NOMO-1 (cell line): ENCODE results near the gene GABRR3.

Experiments
- DNase-seq, 2 experiments: peaks; one replicate each; lab custom pipeline; 2025; ENCODE audit not compliant: unreplicated experiment in 2 of 2; lab: John Stamatoyannopoulos, UW

The GABRR3 gene

DNA sequence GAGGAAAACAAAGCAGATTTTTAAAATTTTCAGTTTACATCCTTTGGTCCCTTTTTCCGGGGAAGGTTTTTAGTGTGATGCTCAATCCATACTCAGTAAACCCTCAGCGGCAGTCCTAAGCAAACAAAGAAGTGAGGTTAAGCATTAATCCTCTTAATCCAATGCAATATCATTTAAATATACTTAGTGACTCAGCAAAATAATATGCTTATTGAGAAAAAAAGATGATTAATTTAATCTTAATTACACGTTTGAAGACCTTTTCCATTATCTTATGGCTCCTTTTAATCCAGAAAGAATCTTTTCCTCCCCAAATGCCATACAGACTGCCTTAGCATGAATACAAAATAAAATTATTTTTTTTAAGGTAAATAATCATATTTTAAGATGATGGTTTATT lies at the start of gene GABRR3:
Gene GABRR3 (minus strand): TSS at position 108 of the 400 bp plus-strand sequence. CDS start 328 bp downstream, outside the sequence.
- DNase-seq, result no peak

DNA sequence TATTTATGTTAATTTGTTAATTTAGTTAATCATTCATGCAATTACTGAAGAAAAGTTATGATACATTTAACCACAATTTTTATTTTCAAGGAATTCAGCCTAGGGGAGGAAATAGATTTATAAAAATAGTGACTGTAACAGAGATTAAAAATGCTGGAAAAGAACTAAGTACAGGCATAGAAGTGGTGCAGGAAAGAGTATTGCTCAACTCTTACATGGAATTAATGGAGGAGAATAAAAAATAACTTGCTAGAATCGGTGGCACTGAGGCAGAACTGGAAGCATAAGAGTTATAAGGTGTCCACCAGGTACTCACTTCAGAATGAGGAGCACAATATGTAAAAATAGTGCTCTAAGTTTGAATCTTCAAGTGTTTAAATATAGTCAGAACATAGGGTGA lies 38.4 kb upstream of the GABRR3 start:
- DNase-seq, result no peak

DNA sequence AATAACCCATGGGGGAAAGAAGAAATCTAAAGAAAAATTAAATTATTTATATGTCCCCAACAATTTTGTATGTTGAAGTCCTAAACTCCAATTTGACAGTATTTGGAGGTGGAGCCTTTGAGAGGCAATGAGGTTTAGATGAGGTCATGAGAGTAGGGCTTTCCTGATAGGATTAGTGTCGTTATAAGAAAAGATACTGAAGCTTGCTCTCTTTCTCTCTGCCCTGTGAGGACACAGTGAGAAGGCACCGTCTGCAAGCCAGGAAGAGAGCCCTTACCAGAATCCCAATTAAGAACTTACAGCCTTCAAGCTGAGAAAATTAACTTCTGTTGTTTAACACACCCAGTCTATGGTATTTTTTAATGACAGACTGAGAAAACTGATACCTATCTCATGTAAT lies 35.7 kb upstream of the GABRR3 start:
- no peak for DNase-seq

DNA sequence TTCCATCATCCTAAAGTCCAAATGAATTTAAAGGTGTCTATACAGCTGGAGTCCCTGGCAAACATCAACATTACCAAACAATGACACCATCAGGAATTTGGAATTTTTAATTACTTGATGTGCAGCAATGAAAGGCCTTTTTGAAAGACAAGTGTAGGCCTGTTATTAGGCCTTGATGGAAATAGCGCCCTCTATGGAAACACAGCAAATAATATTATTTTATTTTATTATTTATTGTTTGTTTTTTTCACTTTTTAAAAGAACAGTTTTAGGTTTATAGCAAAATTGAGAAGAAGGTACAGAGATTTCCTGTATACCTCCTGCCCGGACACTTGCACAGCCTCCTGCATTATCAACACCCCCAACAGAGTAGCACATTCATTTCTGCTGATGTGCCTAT lies 33.7 kb upstream of the GABRR3 start:
- DNase-seq, result no peak

DNA sequence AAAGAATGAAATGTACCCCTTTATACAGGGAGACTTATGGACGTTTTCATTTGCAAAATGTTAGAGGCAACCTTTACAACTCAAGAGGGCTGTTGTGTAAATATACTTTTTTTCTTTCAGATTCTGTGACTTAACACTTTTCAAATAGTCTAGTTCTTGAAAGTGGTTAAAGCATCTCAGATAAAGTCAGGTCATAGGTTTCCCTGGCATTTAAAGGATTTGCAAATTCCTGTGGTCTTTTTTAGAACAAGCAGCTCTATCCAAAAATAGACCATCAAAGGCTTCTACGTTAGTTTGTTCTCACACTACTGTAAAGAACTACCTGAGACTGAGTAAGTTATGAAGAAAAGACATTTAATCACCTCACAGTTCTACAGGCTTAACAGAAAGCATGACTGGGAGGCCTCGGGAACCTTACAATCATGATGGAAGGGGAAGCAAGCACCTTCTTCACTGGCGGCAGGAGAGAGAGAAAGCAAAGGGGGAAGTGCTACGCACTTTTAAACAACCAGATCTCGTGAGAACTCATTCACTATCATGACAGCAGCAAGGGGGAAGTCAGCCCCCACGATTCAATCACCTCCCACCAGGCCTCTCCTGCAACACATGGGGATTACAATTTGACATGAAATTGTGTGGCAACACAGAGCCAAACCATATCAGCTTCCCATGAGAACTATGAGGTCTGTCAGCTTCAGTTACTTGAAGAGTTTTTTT lies 23.3 kb upstream of the GABRR3 start:
- DNase-seq, result peak; percentile 16 to 18

DNA sequence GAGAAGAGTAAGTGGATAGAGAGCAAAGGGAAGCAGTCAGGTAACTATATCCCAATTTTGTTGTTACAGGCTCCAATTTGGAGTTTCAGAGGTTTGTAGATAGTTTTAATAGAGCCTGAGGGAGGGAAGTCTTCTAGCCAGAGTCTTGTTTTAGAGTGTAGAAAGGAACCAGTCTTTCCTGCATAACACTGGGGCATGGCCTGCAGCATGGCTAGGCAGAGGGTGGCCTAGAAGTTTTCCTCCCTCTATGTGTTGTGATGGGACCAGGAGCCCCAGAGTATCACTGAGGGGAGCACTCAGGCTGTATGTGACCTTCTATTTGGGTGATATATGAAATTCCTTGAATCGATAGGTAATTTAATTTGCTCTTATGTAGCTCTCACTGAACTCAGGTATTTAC lies 22.5 kb upstream of the GABRR3 start:
- DNase-seq, result no peak

DNA sequence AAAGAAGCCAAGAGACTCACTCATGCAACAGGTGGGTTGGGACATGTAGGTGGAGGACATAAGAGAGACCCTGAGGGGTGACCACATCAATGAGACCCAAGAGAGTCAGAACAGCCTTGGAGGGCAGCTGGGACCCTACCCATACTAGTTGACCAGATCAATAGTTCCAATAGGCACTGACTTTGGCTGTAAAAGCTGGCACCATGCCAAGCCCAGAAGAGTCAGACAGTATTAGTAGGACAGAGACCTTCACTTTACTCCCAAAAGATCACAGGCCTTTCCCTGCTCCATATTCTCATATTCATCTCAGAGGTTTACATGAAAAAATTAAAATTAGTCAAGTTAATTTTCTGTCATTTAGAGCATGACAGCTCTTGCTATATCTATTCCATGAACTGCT lies 20.9 kb upstream of the GABRR3 start:
- DNase-seq, result no peak

DNA sequence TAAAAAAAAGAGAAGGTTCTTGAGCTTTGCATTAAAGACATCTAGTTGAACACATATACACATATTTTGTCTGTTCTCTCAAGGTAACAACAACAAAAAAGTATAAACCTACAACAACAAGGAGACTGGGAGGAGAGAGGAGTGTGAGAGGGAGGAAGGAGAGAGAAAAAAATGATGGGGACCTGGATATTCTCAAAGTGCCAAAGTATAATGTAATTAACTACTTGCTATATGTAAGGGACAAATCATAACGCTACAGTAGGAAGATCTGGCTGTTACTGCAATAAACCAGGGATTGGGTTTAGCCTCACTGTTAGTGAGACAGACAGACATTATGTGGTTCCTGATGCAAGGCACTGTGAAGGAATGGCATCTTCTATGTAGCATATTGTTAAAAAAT lies 14.2 kb upstream of the GABRR3 start:
- DNase-seq, result no peak

DNA sequence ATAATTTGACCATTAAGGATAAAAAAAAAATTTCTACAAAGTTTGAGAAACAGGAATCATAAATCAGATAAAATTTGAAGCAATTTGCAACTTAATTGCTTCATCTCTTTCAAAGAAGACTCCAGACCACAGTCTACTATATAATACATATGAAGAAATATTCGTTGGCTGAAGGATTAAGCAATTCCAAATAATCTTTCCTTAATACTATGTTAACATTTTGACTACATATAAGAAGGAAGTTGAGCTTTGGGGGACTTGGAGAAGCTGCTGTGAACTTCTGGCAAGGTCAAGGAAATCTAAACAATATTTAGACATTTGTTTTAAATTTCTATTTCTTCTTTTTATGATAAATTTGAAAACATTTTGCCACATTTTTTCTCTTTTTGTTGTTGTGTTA lies 13.5 kb upstream of the GABRR3 start:
- DNase-seq, result peak; percentile 31 to 91

DNA sequence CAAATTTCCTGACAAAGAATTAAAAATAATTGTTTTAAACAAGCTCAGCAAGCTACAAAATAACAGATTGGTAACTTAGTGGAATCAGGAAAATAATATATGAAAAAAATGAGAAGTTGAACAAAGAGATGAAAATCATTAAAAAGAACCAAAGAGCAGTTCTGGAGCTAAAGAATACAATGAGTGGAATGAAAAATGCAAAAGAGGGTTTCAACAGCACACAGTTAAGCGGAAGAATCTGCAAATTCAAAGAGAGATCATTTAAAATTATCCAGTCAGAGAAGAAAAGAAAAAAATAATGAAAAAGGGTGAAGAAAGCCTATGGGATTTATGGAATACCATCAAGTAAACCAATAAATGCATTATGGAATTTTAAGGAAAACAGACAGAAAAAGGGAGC lies 6.2 kb upstream of the GABRR3 start:
- DNase-seq, result no peak

DNA sequence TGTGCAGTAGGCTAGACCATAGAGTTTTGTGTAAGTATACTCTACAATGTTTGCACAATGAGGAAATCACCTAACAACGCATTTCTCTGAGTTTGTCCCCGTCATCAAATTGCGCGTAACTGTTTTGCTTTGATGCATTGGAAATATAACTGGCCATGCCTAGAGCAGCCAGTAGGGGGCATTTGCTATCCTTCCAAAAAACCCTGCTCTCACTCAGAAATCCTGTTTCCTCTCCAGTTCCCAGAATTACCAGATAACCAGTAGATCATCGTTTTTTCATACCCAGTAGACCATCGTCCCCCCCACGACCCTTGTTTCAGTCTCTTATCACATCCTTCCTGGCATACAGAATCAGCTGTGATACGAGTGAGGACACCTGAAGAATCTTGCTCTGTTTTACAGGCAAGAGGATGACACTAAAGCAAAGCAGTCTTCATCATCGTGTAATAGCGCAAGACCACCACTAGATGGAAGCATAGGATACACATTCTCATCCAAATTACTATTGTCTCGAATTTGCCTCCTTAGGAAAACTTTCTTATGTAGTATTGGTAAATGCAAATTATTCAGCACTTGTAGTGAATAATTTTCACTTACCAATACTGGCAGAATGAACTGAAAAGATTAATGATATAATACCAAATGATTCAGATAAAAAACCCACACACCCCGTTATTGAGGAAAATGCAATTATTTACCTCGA lies 4.4 kb upstream of the GABRR3 start:
- peak; percentile 45 to 80 for DNase-seq

DNA sequence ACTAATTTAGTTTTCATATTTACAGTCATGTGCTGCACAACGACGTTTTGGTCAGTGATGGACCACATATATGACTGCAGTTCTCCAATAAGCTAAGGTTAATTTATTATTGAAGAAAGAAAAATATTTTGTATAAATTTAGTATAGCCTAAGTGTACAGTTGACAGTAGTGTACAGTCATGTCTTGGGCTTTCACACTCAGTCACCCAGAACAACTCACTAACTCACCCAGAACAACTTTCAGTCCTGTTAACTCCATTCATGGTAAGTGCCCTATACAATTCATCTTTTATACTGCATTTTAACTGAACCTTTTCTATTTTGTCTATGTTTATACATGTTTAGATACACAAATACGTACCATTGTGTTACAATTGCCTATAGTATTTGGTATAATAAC lies 3.8 kb upstream of the GABRR3 start:
- no peak for DNase-seq

DNA sequence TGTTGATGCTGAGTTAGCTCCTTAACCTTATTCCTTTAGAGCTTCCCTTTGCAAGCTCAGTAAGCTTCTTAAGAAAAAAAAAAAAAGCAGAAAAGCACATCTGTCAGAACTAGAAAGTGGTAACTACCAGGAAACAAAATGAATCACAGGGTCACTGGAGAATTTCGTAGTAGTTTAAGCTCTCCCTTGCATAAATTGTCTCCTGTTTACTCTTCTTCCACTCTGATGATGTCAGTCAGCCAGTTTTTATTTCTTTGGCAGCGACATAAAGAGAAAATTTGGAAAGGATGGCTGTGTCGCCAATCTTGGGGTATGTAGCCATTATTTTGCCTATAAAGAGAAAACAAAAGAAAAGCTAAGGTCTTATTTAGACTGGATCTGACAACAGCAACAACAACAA lies 3.2 kb upstream of the GABRR3 start:
- DNase-seq, result no peak

DNA sequence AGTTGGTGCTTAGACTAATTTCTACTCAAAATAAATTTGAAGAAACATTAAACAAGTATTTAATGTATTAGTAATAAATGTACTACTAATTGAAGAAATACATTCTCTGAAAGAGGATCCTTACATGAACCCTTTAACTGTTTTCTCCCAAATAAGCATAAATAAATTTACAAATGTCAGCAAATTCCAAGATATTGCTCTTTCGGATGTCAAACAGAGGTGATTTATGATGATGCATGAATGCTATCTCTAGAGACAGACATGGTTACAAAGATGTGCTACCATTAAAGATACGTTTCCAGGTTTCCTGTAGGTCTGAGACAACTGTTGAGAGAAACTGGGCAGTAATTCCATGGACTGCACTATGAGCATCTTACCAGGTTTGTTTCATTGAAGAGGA lies 629 bp downstream of the GABRR3 start:
- no peak for DNase-seq

DNA sequence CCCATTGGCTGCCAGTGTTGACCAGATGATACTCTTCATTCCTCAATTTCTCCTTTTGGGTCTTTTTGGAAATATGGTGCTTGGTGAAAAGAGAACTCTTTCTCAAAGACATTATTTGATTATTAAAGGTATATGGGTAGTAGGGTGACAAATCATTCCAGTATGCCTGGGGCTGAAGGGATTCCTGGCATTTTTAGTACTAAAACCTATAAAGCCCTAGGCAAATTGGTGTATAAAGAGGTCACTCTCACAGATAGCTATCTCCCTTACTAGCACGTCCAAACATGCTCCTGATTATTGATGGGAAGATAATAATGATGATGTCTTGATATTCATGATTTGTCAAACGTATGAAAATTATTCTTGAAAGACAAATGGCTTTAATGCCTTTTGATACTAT lies 1.1 kb downstream of the GABRR3 start:
- no peak for DNase-seq

DNA sequence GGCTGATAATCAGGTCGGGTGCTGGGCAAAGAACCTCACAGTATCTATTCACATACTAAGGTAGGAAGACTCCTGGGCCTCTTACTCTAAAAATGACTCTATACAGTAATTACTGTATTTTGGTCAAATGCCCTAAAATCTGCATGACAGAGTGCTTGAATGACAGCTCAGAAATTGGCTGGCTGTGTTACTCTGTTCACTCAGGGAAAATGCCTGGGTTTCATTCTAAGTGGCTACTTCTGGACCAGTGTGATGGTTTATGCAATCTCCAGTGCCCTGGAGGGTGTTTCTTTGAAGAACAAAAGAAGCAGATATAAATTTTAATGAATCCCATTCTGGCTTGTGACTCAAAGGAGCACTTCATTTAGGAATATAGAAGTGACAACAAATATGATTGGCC lies 2.2 kb downstream of the GABRR3 start:
- no peak for DNase-seq

DNA sequence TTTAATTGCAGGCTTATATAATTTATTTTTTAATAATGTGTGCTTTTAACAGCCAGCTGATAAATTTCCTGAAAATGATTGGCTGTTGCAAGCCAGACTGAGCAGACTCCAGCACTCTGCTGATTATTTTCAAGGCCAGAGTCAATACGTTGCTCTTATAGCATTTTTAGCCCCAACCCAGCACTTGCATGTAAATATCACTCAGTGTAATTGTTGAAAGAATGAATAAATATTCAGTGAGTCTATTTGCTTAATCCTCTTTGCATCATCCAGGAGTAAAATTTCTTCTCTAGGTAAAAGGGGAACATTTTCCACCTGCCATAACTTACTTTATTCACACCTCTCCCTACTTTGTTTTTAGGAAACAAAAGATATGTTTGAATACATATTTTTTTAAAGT lies 2.9 kb downstream of the GABRR3 start:
- no peak for DNase-seq

DNA sequence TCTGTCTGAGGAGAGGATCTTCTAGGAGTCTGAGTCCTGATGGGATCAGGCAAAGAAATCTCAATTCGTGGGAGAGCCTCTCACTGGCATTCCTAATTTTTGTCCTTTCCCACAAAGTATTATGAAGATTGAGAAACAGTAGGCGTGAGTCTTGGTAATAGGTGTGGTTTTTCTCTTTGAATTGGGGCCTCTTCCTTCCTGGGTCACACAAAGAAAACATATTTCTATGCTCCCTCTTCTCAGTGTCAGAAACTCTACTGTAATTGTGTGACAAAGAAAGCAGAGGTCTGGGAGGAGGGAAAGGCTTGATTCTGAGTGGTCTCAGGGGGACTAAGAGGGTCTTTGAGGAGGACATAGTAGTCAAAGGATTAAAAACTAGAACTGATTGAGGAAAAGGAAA lies 6.0 kb downstream of the GABRR3 start:
- DNase-seq, result no peak

DNA sequence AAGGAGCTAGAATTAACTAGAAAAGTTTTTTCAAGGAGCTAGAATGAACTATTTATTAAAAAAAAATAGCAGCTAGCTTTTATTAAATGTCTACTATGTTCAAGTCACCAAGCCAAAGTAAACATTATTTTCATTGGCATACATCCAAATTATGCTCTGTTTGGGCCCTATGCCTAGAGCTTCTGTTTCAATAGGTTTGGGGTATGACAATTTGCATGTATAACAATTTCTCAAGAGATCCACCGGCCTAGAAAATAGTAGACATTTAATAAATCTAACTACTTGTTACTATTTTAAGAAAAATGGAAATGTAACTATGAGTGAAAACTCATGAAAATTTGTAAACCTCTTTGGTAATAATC lies 8.0 kb downstream of the GABRR3 start:
- no peak for DNase-seq

DNA sequence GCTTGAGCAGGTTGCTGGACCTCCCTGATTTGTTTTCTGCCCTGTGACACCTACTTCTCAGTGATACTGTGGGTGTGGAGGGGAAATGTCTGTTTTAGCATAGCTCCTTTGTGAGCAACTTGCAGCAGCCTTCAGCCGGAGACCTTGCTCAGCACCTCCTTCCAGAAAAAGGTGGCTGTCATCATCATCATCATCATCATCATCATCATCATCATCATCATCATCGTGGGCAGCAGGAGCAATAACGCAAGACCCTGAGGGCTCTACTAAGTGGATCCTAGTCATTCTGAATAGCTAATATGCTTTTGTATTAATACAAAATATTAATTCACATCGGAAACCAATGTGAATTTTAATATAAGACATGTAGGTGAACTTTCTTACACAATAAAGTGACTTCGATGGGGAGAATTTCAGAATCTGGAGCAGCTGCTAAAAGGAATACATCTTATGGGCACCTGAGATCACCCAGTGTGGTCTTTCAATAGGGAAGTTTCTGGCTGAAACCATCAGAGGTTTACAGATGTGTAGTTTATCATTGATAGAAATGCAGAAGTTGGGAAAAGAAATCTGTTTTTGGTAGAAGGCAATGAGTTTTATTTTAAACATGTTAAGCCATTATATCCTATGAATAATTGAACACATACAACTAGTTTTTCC lies 8.6 kb downstream of the GABRR3 start:
- DNase-seq, result no peak

DNA sequence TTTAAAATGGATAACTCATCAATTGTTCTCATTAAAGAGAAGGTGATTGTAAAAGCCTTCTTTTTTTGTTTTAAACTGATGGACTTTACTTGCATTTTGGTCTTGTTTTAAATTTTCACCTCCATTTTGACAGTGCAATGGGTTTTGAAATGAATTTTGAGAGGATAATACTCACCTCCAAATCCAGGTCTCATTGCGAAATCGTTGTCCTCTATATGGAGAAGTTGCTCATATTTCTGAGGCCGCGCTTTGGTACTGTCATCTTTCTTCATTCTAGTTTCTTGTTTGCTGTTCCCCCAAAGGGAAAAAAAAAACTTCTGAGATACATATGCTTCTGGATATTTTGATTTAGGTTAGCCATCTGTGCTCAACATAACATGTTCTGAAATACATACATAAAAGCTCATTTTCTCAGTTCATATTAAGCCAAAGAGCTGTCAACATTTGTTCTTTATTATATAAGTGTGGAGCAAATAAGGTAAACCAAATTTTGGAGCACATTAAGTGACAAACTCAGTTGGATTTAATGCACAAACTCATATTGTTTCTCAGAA lies 9.6 kb downstream of the GABRR3 start:
- DNase-seq, result no peak
